MM.1S (cell line): ENCODE data around the gene CLASP1.

Source experiments
- DNase-seq: peaks from one replicate; pipeline ENCODE4 v3.0.0-alpha.2; 2015
- H2AFZ ChIP-seq: fragments of 300-600 bp; sonication (generic); 2 replicates; pipeline ENCODE4 v1.6.0; 2016; ENCODE audit warnings: antibody characterized with exemption, low read length
- H3F3A ChIP-seq: fragments of 300-600 bp; sonication (generic); 2 replicates; pipeline ENCODE4 v1.6.1; 2016; ENCODE audit warnings: mild to moderate bottlenecking, antibody characterized with exemption, low read length, moderate library complexity, mixed read lengths; ENCODE audit not compliant: insufficient read depth
- H3K27ac ChIP-seq: fragments of 300-600 bp; sonication (generic); 2 replicates; pipeline ENCODE4 v1.5.1; 2016; ENCODE audit warnings: mild to moderate bottlenecking, low read length
- H3K27me3 ChIP-seq: fragments of 300-600 bp; sonication (generic); replicated peaks from 2 replicates; pipeline ENCODE4 v1.6.0; 2016; ENCODE audit warnings: low read length; ENCODE audit not compliant: insufficient read depth
- H3K36me3 ChIP-seq: fragments of 300-600 bp; sonication (generic); replicated peaks from 2 replicates; pipeline ENCODE4 v1.6.1; 2016; ENCODE audit warnings: mild to moderate bottlenecking, low read length, mixed read lengths; ENCODE audit not compliant: insufficient read depth
- H3K4me1 ChIP-seq: fragments of 300-600 bp; sonication (generic); 2 replicates; pipeline ENCODE4 v1.6.1; 2016; ENCODE audit warnings: low read length, mixed read lengths
- H3K4me2 ChIP-seq: fragments of 300-600 bp; sonication (generic); 2 replicates; pipeline ENCODE4 v1.6.0; 2016; ENCODE audit warnings: low read depth, low read length
- H3K4me3 ChIP-seq: fragments of 300-600 bp; sonication (generic); 2 replicates; pipeline ENCODE4 v1.5.1; 2016; ENCODE audit warnings: low read length, mixed read lengths
- H3K79me2 ChIP-seq: fragments of 300-600 bp; sonication (generic); 2 replicates; pipeline ENCODE4 v1.6.1; 2016; ENCODE audit warnings: mixed run types, low read length, mixed read lengths
- H3K9ac ChIP-seq: fragments of 300-600 bp; sonication (generic); 2 replicates; pipeline ENCODE4 v1.6.1; 2016; ENCODE audit warnings: low read length, mixed read lengths
- H3K9me2 ChIP-seq: fragments of 300-600 bp; sonication (generic); replicated peaks from 2 replicates; pipeline ENCODE4 v1.6.1; 2016; ENCODE audit warnings: mild to moderate bottlenecking, low read length, mixed read lengths; ENCODE audit not compliant: insufficient read depth
- H3K9me3 ChIP-seq: fragments of 300-600 bp; sonication (generic); replicated peaks from 2 replicates; pipeline ENCODE4 v1.6.1; 2016; ENCODE audit warnings: mild to moderate bottlenecking, low read length, mixed read lengths; ENCODE audit not compliant: insufficient read depth
- H4K20me1 ChIP-seq: fragments of 300-600 bp; sonication (generic); 2 replicates; pipeline ENCODE4 v1.6.1; 2016; ENCODE audit warnings: mild to moderate bottlenecking, low read length, moderate library complexity, mixed read lengths; ENCODE audit not compliant: insufficient read depth
- EZH2 ChIP-seq: fragments of 300-600 bp; sonication (generic); optimal IDR thresholded peaks from 2 replicates; pipeline ENCODE3; 2017; ENCODE audit warnings: low read depth, mild to moderate bottlenecking, antibody characterized with exemption, low read length, mixed read lengths
- EZH2phosphoT487 ChIP-seq: fragments of 300-600 bp; sonication (generic); IDR thresholded peaks from 2 replicates; pipeline ENCODE4 v1.6.1; 2018; ENCODE audit warnings: antibody characterized with exemption, low read length
- TF ChIP-seq, protein P1 (sequence below): fragments of 300-600 bp; sonication (generic); IDR thresholded peaks from 2 replicates; pipeline ENCODE4 v1.5.1; 2016; ENCODE audit warnings: antibody characterized with exemption, low read length, mixed read lengths

Gene CLASP1

DNA sequence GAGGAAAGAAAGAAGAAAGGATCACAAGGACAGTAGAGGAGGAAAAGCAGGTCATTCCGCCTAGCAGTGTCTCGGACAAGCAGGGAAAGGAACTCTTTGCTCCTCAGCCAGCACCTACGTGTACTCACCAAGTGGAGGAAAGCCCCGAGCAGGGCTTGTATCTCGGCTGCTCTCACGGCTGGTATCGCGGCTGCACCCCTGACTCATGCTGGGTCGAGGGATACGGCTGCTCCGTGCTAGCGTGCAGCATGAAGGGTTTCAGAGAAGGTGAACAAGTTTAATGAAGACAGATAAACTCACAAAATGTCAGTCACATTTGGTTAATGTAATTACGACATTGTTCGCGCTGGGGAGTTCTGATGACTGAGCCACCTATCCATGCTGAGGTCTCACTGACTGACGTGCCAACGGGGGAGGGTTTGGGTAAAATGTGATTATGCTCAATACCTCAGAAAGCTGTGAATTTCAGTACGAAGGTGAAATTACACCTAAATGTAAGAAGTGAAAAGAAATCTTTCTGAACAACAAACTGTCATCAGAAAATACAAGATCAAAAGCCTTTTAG is 230.7 kb downstream of the CLASP1 start:
- no peaks in the 10 kb centered on the region for H3K9me3 ChIP-seq
- no peak for DNase-seq
- TF ChIP-seq EZH2, result no peak
- TF ChIP-seq, protein P1, sequence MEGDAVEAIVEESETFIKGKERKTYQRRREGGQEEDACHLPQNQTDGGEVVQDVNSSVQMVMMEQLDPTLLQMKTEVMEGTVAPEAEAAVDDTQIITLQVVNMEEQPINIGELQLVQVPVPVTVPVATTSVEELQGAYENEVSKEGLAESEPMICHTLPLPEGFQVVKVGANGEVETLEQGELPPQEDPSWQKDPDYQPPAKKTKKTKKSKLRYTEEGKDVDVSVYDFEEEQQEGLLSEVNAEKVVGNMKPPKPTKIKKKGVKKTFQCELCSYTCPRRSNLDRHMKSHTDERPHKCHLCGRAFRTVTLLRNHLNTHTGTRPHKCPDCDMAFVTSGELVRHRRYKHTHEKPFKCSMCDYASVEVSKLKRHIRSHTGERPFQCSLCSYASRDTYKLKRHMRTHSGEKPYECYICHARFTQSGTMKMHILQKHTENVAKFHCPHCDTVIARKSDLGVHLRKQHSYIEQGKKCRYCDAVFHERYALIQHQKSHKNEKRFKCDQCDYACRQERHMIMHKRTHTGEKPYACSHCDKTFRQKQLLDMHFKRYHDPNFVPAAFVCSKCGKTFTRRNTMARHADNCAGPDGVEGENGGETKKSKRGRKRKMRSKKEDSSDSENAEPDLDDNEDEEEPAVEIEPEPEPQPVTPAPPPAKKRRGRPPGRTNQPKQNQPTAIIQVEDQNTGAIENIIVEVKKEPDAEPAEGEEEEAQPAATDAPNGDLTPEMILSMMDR, result no peak
- TF ChIP-seq EZH2phosphoT487, result no peak
- no peaks in the 10 kb centered on the region for H4K20me1 ChIP-seq
- H3K9me2 ChIP-seq, result no peaks in the 10 kb centered on the region
- H3K36me3 ChIP-seq, result peaks cover 3% of the 10 kb centered on the region
- H3K79me2 ChIP-seq, result no peaks in the 10 kb centered on the region
- no peaks in the 10 kb centered on the region for H3K27me3 ChIP-seq
- H3K9ac ChIP-seq, result no peak overlapping the region
- H2AFZ ChIP-seq, result no peak overlapping the region
- H3K27ac ChIP-seq, result no peak overlapping the region
- no peak overlapping the region for H3K4me2 ChIP-seq
- H3F3A ChIP-seq, result no peaks in the 10 kb centered on the region
- H3K4me3 ChIP-seq, result no peak overlapping the region
- H3K4me1 ChIP-seq, result no peaks in the 10 kb centered on the region

DNA sequence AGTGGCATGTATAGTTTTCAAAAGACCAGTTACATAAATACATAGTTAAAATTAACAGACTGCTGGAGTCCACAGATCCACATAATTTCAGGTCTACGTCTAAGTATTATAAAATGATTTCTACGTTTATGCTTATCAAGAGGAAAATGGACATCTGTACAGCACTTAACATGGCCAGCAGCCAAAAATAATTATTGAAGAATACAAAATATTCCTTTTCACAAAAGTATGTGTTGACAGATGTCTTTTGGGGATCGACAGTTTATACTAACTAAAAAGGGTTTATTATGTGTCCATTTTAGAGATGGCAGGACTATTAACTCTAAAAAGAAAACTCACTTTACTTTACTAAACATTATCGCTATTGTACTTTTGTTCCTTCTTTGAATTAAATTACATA is 231.4 kb downstream of the CLASP1 start:
- H3F3A ChIP-seq, result no peaks in the 10 kb centered on the region
- no peaks in the 10 kb centered on the region for H3K27me3 ChIP-seq
- H3K36me3 ChIP-seq, result peaks cover 3% of the 10 kb centered on the region
- no peaks in the 10 kb centered on the region for H3K9me2 ChIP-seq
- H2AFZ ChIP-seq, result no peak overlapping the region
- no peaks in the 10 kb centered on the region for H3K9me3 ChIP-seq
- no peak for DNase-seq
- H3K79me2 ChIP-seq, result no peaks in the 10 kb centered on the region
- TF ChIP-seq, protein P1, result no peak
- TF ChIP-seq EZH2phosphoT487 (no peak), EZH2 (no peak)
- no peak overlapping the region for H3K4me2 ChIP-seq
- no peak overlapping the region for H3K4me3 ChIP-seq
- no peak overlapping the region for H3K27ac ChIP-seq
- no peaks in the 10 kb centered on the region for H3K4me1 ChIP-seq
- H3K9ac ChIP-seq, result no peak overlapping the region
- H4K20me1 ChIP-seq, result no peaks in the 10 kb centered on the region

DNA sequence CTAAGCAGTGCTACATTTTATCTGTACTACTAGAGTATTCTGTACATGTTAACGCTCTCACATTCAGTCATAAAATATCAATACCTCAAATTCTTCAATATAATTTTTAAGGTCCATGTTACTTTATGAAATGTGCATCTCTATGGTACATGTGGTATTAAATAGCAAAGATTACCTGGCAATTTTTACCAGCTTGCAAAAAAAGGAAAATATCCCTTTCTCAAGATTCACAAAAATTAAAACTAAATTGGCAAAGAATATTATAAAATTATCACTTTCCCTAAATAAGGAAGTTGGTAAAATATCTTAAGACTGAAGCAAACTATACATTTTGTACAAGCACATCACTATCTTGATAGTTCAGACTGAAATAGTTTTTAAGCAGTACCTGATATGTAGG is 233.5 kb downstream of the CLASP1 start:
- H3F3A ChIP-seq, result no peaks in the 10 kb centered on the region
- H3K27ac ChIP-seq, result no peak overlapping the region
- no peak for DNase-seq
- no peaks in the 10 kb centered on the region for H3K27me3 ChIP-seq
- no peak overlapping the region for H3K9ac ChIP-seq
- H2AFZ ChIP-seq, result no peak overlapping the region
- no peaks in the 10 kb centered on the region for H3K9me2 ChIP-seq
- H3K36me3 ChIP-seq, result peaks cover 3% of the 10 kb centered on the region
- H3K4me2 ChIP-seq, result no peak overlapping the region
- no peaks in the 10 kb centered on the region for H3K79me2 ChIP-seq
- H3K4me1 ChIP-seq, result no peaks in the 10 kb centered on the region
- no peaks in the 10 kb centered on the region; the same call in 1 of the 2 replicates for H4K20me1 ChIP-seq
- H3K4me3 ChIP-seq, result no peak overlapping the region
- TF ChIP-seq EZH2 (no peak), EZH2phosphoT487 (no peak)
- TF ChIP-seq, protein P1, result no peak
- H3K9me3 ChIP-seq, result no peaks in the 10 kb centered on the region
